Heart left ventricle (tissue), 13 donors: ENCODE results near the gene SRD5A2.

ENCODE experiments used
- POLR2A ChIP-seq, 2 donors: fragments of 450-650 bp; IDR thresholded peaks; one replicate each; pipeline ENCODE4 v1.6.1; 2017; ENCODE audit warnings: antibody characterized with exemption in 2 of 2, mild to moderate bottlenecking in 2 of 2, moderate library complexity in 2 of 2
- TF ChIP-seq, protein P1 (sequence below), 12 donors: fragments of 200-600 bp; sonication (generic) in 4 of 12; IDR thresholded peaks; one replicate each; pipeline versions ENCODE4 v1.5.0 to v1.8.0; 2018 to 2022; ENCODE audit warnings: antibody characterized with exemption in 12 of 12, mild to moderate bottlenecking in 5 of 12
- donor health status: ischemic (EF 13 %, LVEDD 7.1; RV severe dilation, severe dysfunction).
- donor health status: DM: no; HTN: yes; CAD: no.
- donor health status: DM: no; HTN: no; CAD: no.
- donor health status: ischemic (EF 25% LVEDD 6.9; RV normal size, moderate dysfunction).
- donor health status: ischemic (EF 25% LVEDD 5.7; RV mildly dilated, moderate dysfunction).
- donor health status: ischemic (EF 35%, LVEDD 5.7; RV mildly dilated, moderate dysfunction).
- donor health status: nonischemic (EF 11% LVEDD 7.7; RV severe dilation, severe dysfunction).
- donor health status: DM: yes; HTN: yes; CAD: no.
- donor health status: PGD.
- donor health status: ischemic (EF 29% LVEDD 5.4; RV normal size, mild dysfunction).
- donor health status: nonischemic (EF 23%, LVEDD 6.1; RV moderate dilation, normal function).

GRCh38 chr2:31563273-31563839, 17.4 kb downstream of the SRD5A2 start:
- TF ChIP-seq POLR2A (IDR thresholded peaks at IDR 0.05), result no peak
- TF ChIP-seq, protein P1, sequence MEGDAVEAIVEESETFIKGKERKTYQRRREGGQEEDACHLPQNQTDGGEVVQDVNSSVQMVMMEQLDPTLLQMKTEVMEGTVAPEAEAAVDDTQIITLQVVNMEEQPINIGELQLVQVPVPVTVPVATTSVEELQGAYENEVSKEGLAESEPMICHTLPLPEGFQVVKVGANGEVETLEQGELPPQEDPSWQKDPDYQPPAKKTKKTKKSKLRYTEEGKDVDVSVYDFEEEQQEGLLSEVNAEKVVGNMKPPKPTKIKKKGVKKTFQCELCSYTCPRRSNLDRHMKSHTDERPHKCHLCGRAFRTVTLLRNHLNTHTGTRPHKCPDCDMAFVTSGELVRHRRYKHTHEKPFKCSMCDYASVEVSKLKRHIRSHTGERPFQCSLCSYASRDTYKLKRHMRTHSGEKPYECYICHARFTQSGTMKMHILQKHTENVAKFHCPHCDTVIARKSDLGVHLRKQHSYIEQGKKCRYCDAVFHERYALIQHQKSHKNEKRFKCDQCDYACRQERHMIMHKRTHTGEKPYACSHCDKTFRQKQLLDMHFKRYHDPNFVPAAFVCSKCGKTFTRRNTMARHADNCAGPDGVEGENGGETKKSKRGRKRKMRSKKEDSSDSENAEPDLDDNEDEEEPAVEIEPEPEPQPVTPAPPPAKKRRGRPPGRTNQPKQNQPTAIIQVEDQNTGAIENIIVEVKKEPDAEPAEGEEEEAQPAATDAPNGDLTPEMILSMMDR (IDR thresholded peaks at IDR 0.05), result no peak
